OCI-LY1 (cell line): ENCODE results near the gene PTPRU.

Source experiments
- H2AFZ ChIP-seq: fragments of 200-600 bp; sonication (generic), shearing (Covaris generic); 2 replicates; pipeline ENCODE4 v1.6.0; 2014; ENCODE audit warnings: antibody characterized with exemption, mild to moderate bottlenecking, low read length
- H3F3A ChIP-seq: fragments of 200-600 bp; sonication (generic), shearing (Covaris generic); 2 replicates; pipeline ENCODE4 v1.6.0; 2014; ENCODE audit warnings: mild to moderate bottlenecking, antibody characterized with exemption, low read length, moderate library complexity; ENCODE audit not compliant: insufficient read depth
- H3K27ac ChIP-seq: fragments of 200-600 bp; sonication (generic); 2 replicates; pipeline ENCODE4 v1.5.1; 2014; ENCODE audit warnings: low read length, mixed run types, mild to moderate bottlenecking, low read depth; ENCODE audit not compliant: poor library complexity, severe bottlenecking
- H3K27me3 ChIP-seq: fragments of 200-600 bp; sonication (generic); 2 replicates; pipeline ENCODE4 v1.6.0; 2014; ENCODE audit warnings: antibody characterized with exemption, mild to moderate bottlenecking, low read length, moderate library complexity; ENCODE audit not compliant: insufficient read depth
- H3K36me3 ChIP-seq: fragments of 200-600 bp; sonication (generic); 2 replicates; pipeline ENCODE4 v1.6.1; 2014; ENCODE audit warnings: mild to moderate bottlenecking, antibody characterized with exemption, low read length, moderate library complexity, mixed read lengths; ENCODE audit not compliant: insufficient read depth
- H3K4me1 ChIP-seq: fragments of 200-600 bp; sonication (generic); 2 replicates; pipeline ENCODE4 v1.5.1; 2014; ENCODE audit warnings: mild to moderate bottlenecking, low read length, moderate library complexity; ENCODE audit not compliant: insufficient read depth, severe bottlenecking
- H3K4me2 ChIP-seq: fragments of 200-600 bp; sonication (generic), shearing (Covaris generic); 2 replicates; pipeline ENCODE4 v1.6.1; 2014; ENCODE audit warnings: low read length
- H3K4me3 ChIP-seq: fragments of 200-600 bp; sonication (generic); 2 replicates; pipeline ENCODE4 v1.5.1; 2014; ENCODE audit warnings: low read length, low read depth, mild to moderate bottlenecking, mixed read lengths; ENCODE audit not compliant: poor library complexity, severe bottlenecking
- H3K79me2 ChIP-seq: fragments of 200-600 bp; shearing (Covaris generic); 2 replicates; pipeline ENCODE4 v1.6.1; 2016; ENCODE audit warnings: mixed run types, low read length, mixed read lengths; ENCODE audit not compliant: insufficient read depth
- H3K9ac ChIP-seq: fragments of 200-600 bp; sonication (generic), shearing (Covaris generic); 2 replicates; pipeline ENCODE4 v1.6.1; 2014; ENCODE audit warnings: mild to moderate bottlenecking, low read length, mixed read lengths
- H3K9me2 ChIP-seq: fragments of 200-600 bp; sonication (generic), shearing (Covaris generic); 2 replicates; pipeline ENCODE4 v1.6.1; 2014; ENCODE audit warnings: low read depth, mild to moderate bottlenecking, low read length, mixed read lengths
- H3K9me3 ChIP-seq: fragments of 200-600 bp; shearing (Covaris generic); 2 replicates; pipeline ENCODE4 v1.6.1; 2014; ENCODE audit warnings: low read length, mixed read lengths
- H4K20me1 ChIP-seq: fragments of 200-600 bp; sonication (generic), shearing (Covaris generic); 2 replicates; pipeline ENCODE4 v1.6.0; 2016; ENCODE audit warnings: mild to moderate bottlenecking, low read length; ENCODE audit not compliant: insufficient read depth
- EZH2 ChIP-seq: fragments of 200-600 bp; sonication (generic), shearing (Covaris generic); IDR thresholded peaks from 2 replicates; pipeline ENCODE4 v1.8.0; 2017; ENCODE audit warnings: borderline replicate concordance, mixed run types, mild to moderate bottlenecking, antibody characterized with exemption, low read length, moderate library complexity, mixed read lengths
- TF ChIP-seq, protein P1 (sequence below): fragments of 200-600 bp; sonication (generic), shearing (Covaris generic); IDR thresholded peaks from 2 replicates; pipeline ENCODE4 v1.5.1; 2017; ENCODE audit warnings: mild to moderate bottlenecking, antibody characterized with exemption, low read length, moderate library complexity, mixed read lengths

The PTPRU gene

GRCh38 chr1:29275435-29275834 lies 39.1 kb downstream of the PTPRU start:
- Histone ChIP-seq H3F3A (no peaks in the 10 kb centered on the region), H3K9me3 (no peaks in the 10 kb centered on the region), H2AFZ (no peak overlapping the region), H3K36me3 (no peaks in the 10 kb centered on the region), H3K9ac (no peak overlapping the region), H3K9me2 (no peaks in the 10 kb centered on the region), H3K4me2 (no peak overlapping the region), H3K79me2 (no peaks in the 10 kb centered on the region), H3K27ac (no peak overlapping the region), H3K4me3 (no peak overlapping the region), H3K27me3 (no peaks in the 10 kb centered on the region), H4K20me1 (no peaks in the 10 kb centered on the region), H3K4me1 (no peaks in the 10 kb centered on the region)
- TF ChIP-seq, protein P1, sequence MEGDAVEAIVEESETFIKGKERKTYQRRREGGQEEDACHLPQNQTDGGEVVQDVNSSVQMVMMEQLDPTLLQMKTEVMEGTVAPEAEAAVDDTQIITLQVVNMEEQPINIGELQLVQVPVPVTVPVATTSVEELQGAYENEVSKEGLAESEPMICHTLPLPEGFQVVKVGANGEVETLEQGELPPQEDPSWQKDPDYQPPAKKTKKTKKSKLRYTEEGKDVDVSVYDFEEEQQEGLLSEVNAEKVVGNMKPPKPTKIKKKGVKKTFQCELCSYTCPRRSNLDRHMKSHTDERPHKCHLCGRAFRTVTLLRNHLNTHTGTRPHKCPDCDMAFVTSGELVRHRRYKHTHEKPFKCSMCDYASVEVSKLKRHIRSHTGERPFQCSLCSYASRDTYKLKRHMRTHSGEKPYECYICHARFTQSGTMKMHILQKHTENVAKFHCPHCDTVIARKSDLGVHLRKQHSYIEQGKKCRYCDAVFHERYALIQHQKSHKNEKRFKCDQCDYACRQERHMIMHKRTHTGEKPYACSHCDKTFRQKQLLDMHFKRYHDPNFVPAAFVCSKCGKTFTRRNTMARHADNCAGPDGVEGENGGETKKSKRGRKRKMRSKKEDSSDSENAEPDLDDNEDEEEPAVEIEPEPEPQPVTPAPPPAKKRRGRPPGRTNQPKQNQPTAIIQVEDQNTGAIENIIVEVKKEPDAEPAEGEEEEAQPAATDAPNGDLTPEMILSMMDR, result no peak
- no peak for TF ChIP-seq EZH2

DNA sequence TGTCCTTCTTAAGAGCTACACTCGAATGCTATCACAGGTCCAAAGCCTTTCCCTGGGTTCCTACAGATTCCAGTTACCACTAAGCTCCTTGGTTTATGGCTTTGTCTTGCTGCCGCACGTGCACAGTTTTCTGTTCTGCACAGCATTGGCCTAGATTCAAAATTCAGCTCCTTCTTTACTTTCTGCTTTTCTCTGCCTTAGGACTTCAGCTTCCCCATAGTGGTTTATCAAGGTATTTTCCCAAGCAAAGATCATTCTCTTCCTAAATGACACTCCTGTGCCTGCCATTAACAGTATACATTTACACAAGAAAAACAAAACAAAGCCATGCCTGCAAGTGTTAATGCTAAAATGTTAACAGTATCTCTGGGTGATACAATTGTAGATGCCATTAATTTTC lies 41.8 kb downstream of the PTPRU start:
- Histone ChIP-seq H3K4me2 (no peak overlapping the region), H3K27ac (no peak overlapping the region), H3K4me3 (no peak overlapping the region), H2AFZ (no peak overlapping the region), H3K9ac (no peak overlapping the region), H3K36me3 (no peaks in the 10 kb centered on the region), H3K9me3 (no peaks in the 10 kb centered on the region), H3K4me1 (no peaks in the 10 kb centered on the region), H3K27me3 (no peaks in the 10 kb centered on the region), H3K79me2 (no peaks in the 10 kb centered on the region), H3K9me2 (no peaks in the 10 kb centered on the region), H4K20me1 (no peaks in the 10 kb centered on the region), H3F3A (no peaks in the 10 kb centered on the region)
- TF ChIP-seq, protein P1, result no peak
- no peak for TF ChIP-seq EZH2

- Histone ChIP-seq H3K9me3 (no peaks in the 10 kb centered on the region), H3K4me2 (no peak overlapping the region), H3K36me3 (no peaks in the 10 kb centered on the region), H3K4me1 (no peaks in the 10 kb centered on the region), H4K20me1 (no peaks in the 10 kb centered on the region), H3K4me3 (no peak overlapping the region), H3K9me2 (no peaks in the 10 kb centered on the region), H3K27ac (no peak overlapping the region), H3K9ac (no peak overlapping the region), H3K27me3 (no peaks in the 10 kb centered on the region), H3K79me2 (no peaks in the 10 kb centered on the region), H2AFZ (no peak overlapping the region), H3F3A (no peaks in the 10 kb centered on the region)
- TF ChIP-seq, protein P1, result no peak
- no peak for TF ChIP-seq EZH2
Observed at GRCh38 chr1:29279406-29279805, 43.1 kb downstream of the PTPRU start.
